PC-3 (cell line): ENCODE measurements around the gene MAFF. TPM values are rescaled to one million over a fixed set of nuclear protein-coding genes. Genes with fewer than 3 reads are reported as not detected.

Source experiments
- ATAC-seq: fragments of 200-7000 bp; cut with Tn5 transposase; 2 replicates; pipeline ENCODE4 v1.9.1; 2020; ENCODE audit warnings: mild to moderate bottlenecking, moderate library complexity
- BruUV-seq: library from RNA; stranded (reverse); fragments of 400-500 nt; replicated peaks from 2 replicates; lab custom pipeline; 2021; lab: Mats Ljungman, UMichigan
- CTCF ChIA-PET: fragments of 300-600 bp; sonication (Branson Sonifier 250); formaldehyde crosslinking; loops from one replicate; lab custom pipeline; 2022; ENCODE audit warnings: antibody characterized with exemption; lab: Charles Lee
- POLR2A ChIA-PET: fragments of 300-600 bp; sonication (Branson Sonifier 250); formaldehyde crosslinking; loops from one replicate; lab custom pipeline; 2022; ENCODE audit warnings: antibody characterized with exemption; ENCODE audit not compliant: unreplicated experiment; lab: Charles Lee
- DNase-seq: peaks from one replicate; pipeline ENCODE4 v3.0.0-alpha.2; 2015
- H2AFZ ChIP-seq: fragments of 300-600 bp; sonication (generic); 2 replicates; pipeline ENCODE4 v1.6.0; 2016; ENCODE audit warnings: antibody characterized with exemption, low read length
- H3F3A ChIP-seq: fragments of 300-600 bp; sonication (generic); one replicate; pipeline ENCODE4 v1.6.0; 2017; ENCODE audit warnings: antibody characterized with exemption, low read length, control low read depth, mild to moderate bottlenecking; ENCODE audit not compliant: unreplicated experiment
- H3K27ac ChIP-seq: fragments of 300-600 bp; sonication (generic); 2 replicates; pipeline ENCODE4 v1.5.1; 2016; ENCODE audit warnings: mild to moderate bottlenecking, low read length
- H3K27me3 ChIP-seq: fragments of 300-600 bp; sonication (generic); 2 replicates; pipeline ENCODE4 v1.6.1; 2016; ENCODE audit warnings: low read length, mixed read lengths
- H3K36me3 ChIP-seq: fragments of 300-600 bp; sonication (generic); 2 replicates; pipeline ENCODE4 v1.6.1; 2016; ENCODE audit warnings: low read depth, mixed run types, low read length, mixed read lengths
- H3K4me1 ChIP-seq: fragments of 300-600 bp; sonication (generic); 2 replicates; pipeline ENCODE4 v1.5.1; 2016; ENCODE audit warnings: low read length; ENCODE audit not compliant: insufficient read depth
- H3K4me2 ChIP-seq: fragments of 300-600 bp; sonication (generic); 2 replicates; pipeline ENCODE4 v1.6.0; 2016; ENCODE audit warnings: low read length
- H3K4me3 ChIP-seq: fragments of 300-600 bp; sonication (generic); 2 replicates; pipeline ENCODE4 v1.5.1; 2016; ENCODE audit warnings: mild to moderate bottlenecking, low read length, mixed read lengths
- H3K79me2 ChIP-seq: fragments of 300-600 bp; sonication (generic); 2 replicates; pipeline ENCODE4 v1.6.1; 2017; ENCODE audit warnings: low read length, mixed read lengths
- H3K9ac ChIP-seq: fragments of 300-600 bp; sonication (generic); 2 replicates; pipeline ENCODE4 v1.6.0; 2016; ENCODE audit warnings: mild to moderate bottlenecking, low read length
- H3K9me2 ChIP-seq: fragments of 300-600 bp; sonication (generic); replicated peaks from 2 replicates; pipeline ENCODE4 v1.6.1; 2016; ENCODE audit warnings: mixed run types, low read length, mixed read lengths
- H3K9me3 ChIP-seq: fragments of 300-600 bp; sonication (generic); 2 replicates; pipeline ENCODE4 v1.6.1; 2016; ENCODE audit warnings: low read length, mixed read lengths
- H4K20me1 ChIP-seq: fragments of 300-600 bp; sonication (generic); 2 replicates; pipeline ENCODE4 v1.6.1; 2016; ENCODE audit warnings: low read length, mixed read lengths
- EZH2 ChIP-seq: fragments of 300-600 bp; sonication (generic); IDR thresholded peaks from one replicate; pipeline ENCODE4 v1.6.1; 2017; ENCODE audit warnings: antibody characterized with exemption, mild to moderate bottlenecking, low read length; ENCODE audit not compliant: unreplicated experiment
- EZH2phosphoT487 ChIP-seq: fragments of 300-600 bp; sonication (generic); IDR thresholded peaks from 2 replicates; pipeline ENCODE4 v1.6.1; 2018; ENCODE audit warnings: mild to moderate bottlenecking, antibody characterized with exemption, low read length, borderline replicate concordance
- intact Hi-C: fragments of 100-400 bp; cut with micrococcal nuclease; formaldehyde crosslinking; loops from 2 replicates; pipeline ENCODE4 v1.9.0; 2023
- total RNA-seq: library from RNA; depleted of rRNA; stranded (reverse); fragments of >200 nt; gene quantifications from 2 replicates; pipeline ENCODE4 v1.2.3, GENCODE V29; 2014; rRNA removed
- TF ChIP-seq, protein P1 (sequence below): fragments of 300-600 bp; sonication (generic); conservative IDR thresholded peaks from 2 replicates; pipeline ENCODE4 v1.5.1; 2017; ENCODE audit warnings: antibody characterized with exemption, low read depth, mild to moderate bottlenecking, low read length

The MAFF gene
- total RNA-seq, 1 experiment from 2014 or later = 72.6 TPM

DNA sequence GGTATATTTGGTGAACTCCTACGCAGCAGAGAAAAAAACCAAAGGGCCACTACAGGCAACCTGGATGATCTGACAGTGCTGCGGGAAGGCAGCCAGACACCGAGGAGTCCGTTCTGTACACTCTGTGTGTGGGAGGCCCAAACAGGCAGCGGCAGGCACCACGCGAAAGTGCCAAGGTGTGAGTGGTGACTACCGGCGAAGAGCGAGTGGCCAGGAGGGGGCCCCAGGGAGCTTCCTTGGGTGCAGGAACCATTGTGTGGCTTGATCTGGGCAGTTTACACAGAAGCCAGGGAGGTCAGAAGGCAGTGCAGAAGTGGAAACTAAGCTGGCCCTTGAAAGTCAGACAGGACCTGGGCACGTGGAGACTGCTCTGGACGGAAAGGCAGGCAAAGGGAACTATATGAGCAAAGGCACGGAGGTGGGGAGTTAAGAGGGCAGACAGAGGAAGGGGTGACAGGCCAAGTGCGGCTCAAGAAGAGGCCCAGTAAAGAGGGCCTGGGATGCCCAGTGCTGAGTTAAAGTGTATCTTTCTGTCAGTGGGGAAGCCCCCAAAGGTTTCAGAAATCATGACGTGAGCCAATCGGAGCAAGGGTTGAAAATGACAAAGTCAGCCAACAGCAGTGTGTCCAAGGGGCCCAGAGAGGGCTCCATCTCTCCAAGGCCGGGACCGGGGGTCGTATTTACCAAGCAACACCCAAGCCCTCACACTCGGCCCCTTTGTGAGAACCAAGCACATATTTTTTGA lies 60.4 kb downstream of the MAFF start:
- Histone ChIP-seq H3K4me2 (no peak overlapping the region), H3K9me3 (no peaks in the 10 kb centered on the region), H4K20me1 (no peaks in the 10 kb centered on the region), H3F3A (no peaks in the 10 kb centered on the region), H3K9ac (no peak overlapping the region), H3K9me2 (no peaks in the 10 kb centered on the region), H3K27ac (no peak overlapping the region), H3K27me3 (no peaks in the 10 kb centered on the region), H3K36me3 (peaks cover 3% of the 10 kb centered on the region; the same call in 1 of the 2 replicates), H3K4me3 (no peak overlapping the region), H2AFZ (no peak overlapping the region), H3K79me2 (peaks cover 97% of the 10 kb centered on the region), H3K4me1 (peaks cover 13% of the 10 kb centered on the region; the same call in 1 of the 2 replicates)
- peak; percentile 42 for DNase-seq
- ATAC-seq = peak; percentile 44; the same call in 1 of the 2 replicates
- POLR2A ChIA-PET = no interaction called here
- no TSS peak for BruUV-seq
- TF ChIP-seq EZH2 (no peak), EZH2phosphoT487 (no peak)
- TF ChIP-seq, protein P1, sequence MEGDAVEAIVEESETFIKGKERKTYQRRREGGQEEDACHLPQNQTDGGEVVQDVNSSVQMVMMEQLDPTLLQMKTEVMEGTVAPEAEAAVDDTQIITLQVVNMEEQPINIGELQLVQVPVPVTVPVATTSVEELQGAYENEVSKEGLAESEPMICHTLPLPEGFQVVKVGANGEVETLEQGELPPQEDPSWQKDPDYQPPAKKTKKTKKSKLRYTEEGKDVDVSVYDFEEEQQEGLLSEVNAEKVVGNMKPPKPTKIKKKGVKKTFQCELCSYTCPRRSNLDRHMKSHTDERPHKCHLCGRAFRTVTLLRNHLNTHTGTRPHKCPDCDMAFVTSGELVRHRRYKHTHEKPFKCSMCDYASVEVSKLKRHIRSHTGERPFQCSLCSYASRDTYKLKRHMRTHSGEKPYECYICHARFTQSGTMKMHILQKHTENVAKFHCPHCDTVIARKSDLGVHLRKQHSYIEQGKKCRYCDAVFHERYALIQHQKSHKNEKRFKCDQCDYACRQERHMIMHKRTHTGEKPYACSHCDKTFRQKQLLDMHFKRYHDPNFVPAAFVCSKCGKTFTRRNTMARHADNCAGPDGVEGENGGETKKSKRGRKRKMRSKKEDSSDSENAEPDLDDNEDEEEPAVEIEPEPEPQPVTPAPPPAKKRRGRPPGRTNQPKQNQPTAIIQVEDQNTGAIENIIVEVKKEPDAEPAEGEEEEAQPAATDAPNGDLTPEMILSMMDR = peak; percentile 64
- CTCF ChIA-PET = interaction anchor here (0.9 kb wide), 1 partner anchor 33 kb away, joined by 4 read pairs; no protein-coding TSS in a partner anchor
- intact Hi-C loops = no loop called here

- H3K9ac ChIP-seq = no peak overlapping the region
- H3K79me2 ChIP-seq = peaks cover 97% of the 10 kb centered on the region
- DNase-seq = no peak
- H2AFZ ChIP-seq = no peak overlapping the region
- POLR2A ChIA-PET = no interaction called here
- TF ChIP-seq EZH2phosphoT487 (no peak), EZH2 (no peak)
- TF ChIP-seq, protein P1 = no peak
- H3K27me3 ChIP-seq = no peaks in the 10 kb centered on the region
- ATAC-seq = no peak
- no peak overlapping the region for H3K4me2 ChIP-seq
- no peaks in the 10 kb centered on the region for H3K4me1 ChIP-seq
- intact Hi-C loops = no loop called here
- CTCF ChIA-PET = no interaction called here
- no peak overlapping the region for H3K27ac ChIP-seq
- peaks cover 5% of the 10 kb centered on the region; the same call in 1 of the 2 replicates for H4K20me1 ChIP-seq
- no peak overlapping the region for H3K4me3 ChIP-seq
- H3K36me3 ChIP-seq = peaks cover 3% of the 10 kb centered on the region; the same call in 1 of the 2 replicates
- BruUV-seq = no TSS peak
- no peaks in the 10 kb centered on the region for H3F3A ChIP-seq
- H3K9me2 ChIP-seq = no peaks in the 10 kb centered on the region
- no peaks in the 10 kb centered on the region for H3K9me3 ChIP-seq
These were observed 62.6 kb downstream of the MAFF start for GRCh38 chr22:38264322-38264843.

Other genes starting within 250 kb of the MAFF start
- gene C22orf23, start 248.4 kb upstream of the MAFF start, total RNA-seq = 0.52 and 0.69 TPM in 2 replicates
- gene POLR2F, start 248.3 kb upstream of the MAFF start, total RNA-seq = 177 and 238 TPM in 2 replicates
- gene SOX10, start 217.4 kb upstream of the MAFF start, total RNA-seq = 1.1 TPM in 1 of 2 replicates, not detected in the other
- 41.7 and 45.5 TPM in 2 replicates for gene PICK1, start 144.6 kb upstream of the MAFF start, total RNA-seq
- not detected in 2 replicates for gene SLC16A8, start 117.8 kb upstream of the MAFF start, total RNA-seq
- 0.80 TPM in 1 of 2 replicates, not detected in the other for gene BAIAP2L2, start 91.3 kb upstream of the MAFF start, total RNA-seq
- 6.0 and 6.3 TPM in 2 replicates for gene PLA2G6, start 20.2 kb upstream of the MAFF start, total RNA-seq
- 37.5 and 43.8 TPM in 2 replicates for gene TMEM184B, start 71.0 kb downstream of the MAFF start, total RNA-seq
- 147 and 179 TPM in 2 replicates for gene CSNK1E, start 115.4 kb downstream of the MAFF start, total RNA-seq